Caco-2 (cell line): ENCODE results near the gene HES4. TPM values are rescaled to one million over a fixed set of nuclear protein-coding genes. Genes with fewer than 3 reads are reported as not detected.

Source experiments
- BruUV-seq: library from RNA; stranded (reverse); fragments of 400-500 nt; replicated peaks from 2 replicates; lab custom pipeline; 2021; lab: Mats Ljungman, UMichigan
- CTCF ChIA-PET: fragments of 300-600 bp; sonication (Branson Sonifier 250); formaldehyde crosslinking; loops from one replicate; lab custom pipeline; 2022; ENCODE audit warnings: antibody characterized with exemption; lab: Charles Lee
- POLR2A ChIA-PET: fragments of 300-600 bp; sonication (Branson Sonifier 250); formaldehyde crosslinking; loops from one replicate; lab custom pipeline; 2022; ENCODE audit warnings: antibody characterized with exemption; lab: Charles Lee
- DNase-seq, 2 experiments: peaks; one replicate each; pipeline versions ENCODE4 v3.0.0 to v3.0.0-alpha.2; 2020 to 2022
- H3K27me3 ChIP-seq: replicated peaks from 2 replicates; pipeline ENCODE4 v1.6.0; 2011; ENCODE audit warnings: low read length; ENCODE audit not compliant: control insufficient read depth, insufficient read depth
- H3K36me3 ChIP-seq: 2 replicates; pipeline ENCODE4 v1.5.1; 2011; ENCODE audit warnings: low read length; ENCODE audit not compliant: control insufficient read depth, insufficient read depth
- H3K4me1 ChIP-seq: fragments of 250-450 bp; sonication (Bioruptor Pico); 2 replicates; pipeline ENCODE4 v1.5.1; 2020; ENCODE audit warnings: mild to moderate bottlenecking
- H3K4me3 ChIP-seq: 2 replicates; pipeline ENCODE4 v1.5.1; 2011; ENCODE audit warnings: low read depth, mild to moderate bottlenecking, control low read depth, low read length
- H3K9me3 ChIP-seq: fragments of 250-450 bp; sonication (Bioruptor Pico); 2 replicates; pipeline ENCODE4 v1.5.1; 2020; ENCODE audit warnings: mild to moderate bottlenecking, moderate library complexity
- H3K27ac Mint-ChIP-seq: one replicate; pipeline ENCODE4 v1.8.0; 2022; ENCODE audit warnings: mixed read lengths; ENCODE audit not compliant: unreplicated experiment
- H3K27me3 Mint-ChIP-seq: one replicate; pipeline ENCODE4 v1.8.0; 2022; ENCODE audit warnings: mixed read lengths; ENCODE audit not compliant: insufficient read depth, unreplicated experiment
- H3K36me3 Mint-ChIP-seq: one replicate; pipeline ENCODE4 v1.8.0; 2022; ENCODE audit warnings: mild to moderate bottlenecking, mixed read lengths; ENCODE audit not compliant: insufficient read depth, unreplicated experiment
- H3K4me1 Mint-ChIP-seq: one replicate; pipeline ENCODE4 v1.8.0; 2022; ENCODE audit warnings: low read depth, mixed read lengths; ENCODE audit not compliant: unreplicated experiment
- H3K4me3 Mint-ChIP-seq: one replicate; pipeline ENCODE4 v1.8.0; 2022; ENCODE audit warnings: mild to moderate bottlenecking, moderate library complexity, mixed read lengths; ENCODE audit not compliant: unreplicated experiment
- H3K9me3 Mint-ChIP-seq: one replicate; pipeline ENCODE4 v1.8.0; 2022; ENCODE audit warnings: mixed read lengths; ENCODE audit not compliant: unreplicated experiment
- intact Hi-C: fragments of 100-400 bp; cut with micrococcal nuclease; formaldehyde crosslinking; loops from one replicate; pipeline ENCODE4 v1.10.0; 2022; ENCODE audit not compliant: unreplicated experiment
- total RNA-seq: library from RNA; stranded (reverse); gene quantifications from 2 replicates; pipeline ENCODE4 v1.2.3, GENCODE V29; 2022
- TF ChIP-seq, protein P1 (sequence below), 2 experiments: fragments of 200-600 bp in 1 of 2; IDR thresholded peaks; 1 replicate in 1 of 2; 2 replicates in 1 of 2; pipeline versions ENCODE4 v1.5.1 to v1.8.0; 2011 to 2022; ENCODE audit warnings: antibody characterized with exemption in 1 of 2, control low read depth in 1 of 2, inconsistent platforms in 1 of 2, low read depth in 1 of 2, low read length in 1 of 2, mild to moderate bottlenecking in 1 of 2, moderate library complexity in 1 of 2; ENCODE audit not compliant: insufficient read depth in 1 of 2, severe bottlenecking in 1 of 2, unreplicated experiment in 1 of 2

Gene HES4
- total RNA-seq, 1 experiment from 2014 or later, result 53.8 TPM

- Histone ChIP-seq H3K27me3 (no peaks in the 10 kb centered on the region), H3K4me1 (no peaks in the 10 kb centered on the region), H3K4me3 (peak within 1 kb of the TSS; percentile 67), H3K36me3 (no peaks in the 10 kb centered on the region), H3K9me3 (no peaks in the 10 kb centered on the region)
- no peaks in the 10 kb centered on the region for H3K9me3 Mint-ChIP-seq
- intact Hi-C loops, result no loop called here
- peak within 1 kb of the TSS; percentile 97 for H3K4me3 Mint-ChIP-seq
- ChIA-PET POLR2A (interaction anchor here (0.6 kb wide), 1 partner anchor 42 kb away, joined by 4 read pairs; no protein-coding TSS in a partner anchor), CTCF (no interaction called here)
- peaks cover 37% of the 10 kb centered on the region for H3K36me3 Mint-ChIP-seq
- H3K4me1 Mint-ChIP-seq, result peaks cover 15% of the 10 kb centered on the region
- DNase-seq, result peak; percentile 80 to 86
- no TSS peak for BruUV-seq
- TF ChIP-seq, protein P1, sequence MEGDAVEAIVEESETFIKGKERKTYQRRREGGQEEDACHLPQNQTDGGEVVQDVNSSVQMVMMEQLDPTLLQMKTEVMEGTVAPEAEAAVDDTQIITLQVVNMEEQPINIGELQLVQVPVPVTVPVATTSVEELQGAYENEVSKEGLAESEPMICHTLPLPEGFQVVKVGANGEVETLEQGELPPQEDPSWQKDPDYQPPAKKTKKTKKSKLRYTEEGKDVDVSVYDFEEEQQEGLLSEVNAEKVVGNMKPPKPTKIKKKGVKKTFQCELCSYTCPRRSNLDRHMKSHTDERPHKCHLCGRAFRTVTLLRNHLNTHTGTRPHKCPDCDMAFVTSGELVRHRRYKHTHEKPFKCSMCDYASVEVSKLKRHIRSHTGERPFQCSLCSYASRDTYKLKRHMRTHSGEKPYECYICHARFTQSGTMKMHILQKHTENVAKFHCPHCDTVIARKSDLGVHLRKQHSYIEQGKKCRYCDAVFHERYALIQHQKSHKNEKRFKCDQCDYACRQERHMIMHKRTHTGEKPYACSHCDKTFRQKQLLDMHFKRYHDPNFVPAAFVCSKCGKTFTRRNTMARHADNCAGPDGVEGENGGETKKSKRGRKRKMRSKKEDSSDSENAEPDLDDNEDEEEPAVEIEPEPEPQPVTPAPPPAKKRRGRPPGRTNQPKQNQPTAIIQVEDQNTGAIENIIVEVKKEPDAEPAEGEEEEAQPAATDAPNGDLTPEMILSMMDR (IDR thresholded peaks at IDR 0.05; ENCODE audit: insufficient read depth in 1 of 2, low read depth in 1 of 2, low read length in 1 of 2, severe bottlenecking in 1 of 2, unreplicated experiment in 1 of 2), result no peak
- H3K27ac Mint-ChIP-seq, result no peak within 1 kb of the TSS
- H3K27me3 Mint-ChIP-seq, result no peaks in the 10 kb centered on the region
Observed at GRCh38 chr1:960363-961131, 39.4 kb downstream of the HES4 start, which contains the start of gene KLHL17. KLHL17 (plus strand) TSS chr1:960584; CDS start chr1:960694, 110 bp downstream.

GRCh38 chr1:959731-960362 is 40.0 kb downstream of the HES4 start:
- no peaks in the 10 kb centered on the region for H3K4me1 ChIP-seq
- H3K27me3 ChIP-seq, result no peaks in the 10 kb centered on the region
- no peaks in the 10 kb centered on the region; the same call in 1 of the 2 replicates for H3K36me3 ChIP-seq
- no peaks in the 10 kb centered on the region for H3K9me3 ChIP-seq
- H3K4me3 ChIP-seq, result peak overlapping the region; percentile 67
- no TSS peak for BruUV-seq
- Mint-ChIP-seq H3K4me3 (peak overlapping the region; percentile 97), H3K4me1 (peaks cover 15% of the 10 kb centered on the region), H3K36me3 (peaks cover 40% of the 10 kb centered on the region), H3K27ac (no peak overlapping the region), H3K9me3 (no peaks in the 10 kb centered on the region), H3K27me3 (no peaks in the 10 kb centered on the region)
- TF ChIP-seq, protein P1 (IDR thresholded peaks at IDR 0.05; ENCODE audit: insufficient read depth in 1 of 2, low read depth in 1 of 2, low read length in 1 of 2, severe bottlenecking in 1 of 2, unreplicated experiment in 1 of 2), result no peak
- no peak for DNase-seq
- POLR2A ChIA-PET, result no interaction called here
- intact Hi-C loops, result no loop called here
- CTCF ChIA-PET, result no interaction called here
